Astrocyte (in vitro differentiated cells and primary cell): ENCODE results near the gene IL20RA. TPM values are rescaled to one million over a fixed set of nuclear protein-coding genes. Genes with fewer than 3 reads are reported as not detected.

Experiments used
- DNase-seq: peaks from one replicate; pipeline ENCODE4 v3.0.0-alpha.2; 2010; ENCODE audit warnings: low read depth
- FAIRE-seq: peaks from 2 replicates; lab custom pipeline; 2011; peaks lifted over from hg19 to GRCh38; lab: Jason Lieb, UNC
- H2AFZ ChIP-seq: 2 replicates; pipeline ENCODE4 v1.6.0; 2012; ENCODE audit warnings: low read depth, low read length, inconsistent platforms
- H3K27ac ChIP-seq: 2 replicates; pipeline ENCODE4 v1.5.1; 2011; ENCODE audit warnings: low read depth, low read length, inconsistent platforms
- H3K27me3 ChIP-seq: 2 replicates; pipeline ENCODE4 v1.6.0; 2011; ENCODE audit warnings: low read length, inconsistent platforms; ENCODE audit not compliant: insufficient read depth
- H3K36me3 ChIP-seq: 2 replicates; pipeline ENCODE4 v1.5.1; 2011; ENCODE audit warnings: low read length, inconsistent platforms; ENCODE audit not compliant: insufficient read depth
- H3K4me1 ChIP-seq: 2 replicates; pipeline ENCODE4 v1.5.1; 2011; ENCODE audit warnings: low read length, inconsistent platforms; ENCODE audit not compliant: insufficient read depth
- H3K4me2 ChIP-seq: 2 replicates; pipeline ENCODE4 v1.6.0; 2012; ENCODE audit warnings: low read length, inconsistent platforms
- H3K4me3 ChIP-seq: 2 replicates; pipeline ENCODE4 v1.5.1; 2011; ENCODE audit warnings: low read depth, mild to moderate bottlenecking, low read length, inconsistent platforms; ENCODE audit not compliant: insufficient read depth
- H3K79me2 ChIP-seq: 2 replicates; pipeline ENCODE4 v1.6.0; 2012; ENCODE audit warnings: mild to moderate bottlenecking, low read length, inconsistent platforms; ENCODE audit not compliant: insufficient read depth
- H3K9ac ChIP-seq: 2 replicates; pipeline ENCODE4 v1.6.0; 2012; ENCODE audit warnings: mild to moderate bottlenecking, low read length, inconsistent platforms
- H3K9me3 ChIP-seq: 2 replicates; pipeline ENCODE4 v1.5.1; 2012; ENCODE audit warnings: low read depth, mild to moderate bottlenecking, low read length, inconsistent platforms; ENCODE audit not compliant: insufficient read depth
- H4K20me1 ChIP-seq: 2 replicates; pipeline ENCODE4 v1.6.0; 2012; ENCODE audit warnings: low read length, inconsistent platforms; ENCODE audit not compliant: insufficient read depth
- H3K27ac Mint-ChIP-seq: one replicate; pipeline ENCODE4 v1.8.0; 2021; ENCODE audit warnings: mild to moderate bottlenecking, mixed read lengths; ENCODE audit not compliant: unreplicated experiment
- H3K27me3 Mint-ChIP-seq: one replicate; pipeline ENCODE4 v1.8.0; 2021; ENCODE audit warnings: low read depth, mixed read lengths; ENCODE audit not compliant: unreplicated experiment
- H3K36me3 Mint-ChIP-seq: one replicate; pipeline ENCODE4 v1.8.0; 2021; ENCODE audit warnings: low read depth, mixed read lengths; ENCODE audit not compliant: unreplicated experiment
- H3K4me1 Mint-ChIP-seq: one replicate; pipeline ENCODE4 v1.8.0; 2021; ENCODE audit warnings: low read depth, mixed read lengths; ENCODE audit not compliant: unreplicated experiment
- H3K4me3 Mint-ChIP-seq: one replicate; pipeline ENCODE4 v1.8.0; 2021; ENCODE audit warnings: mild to moderate bottlenecking, moderate library complexity, mixed read lengths; ENCODE audit not compliant: unreplicated experiment
- H3K9me3 Mint-ChIP-seq: one replicate; pipeline ENCODE4 v1.8.0; 2021; ENCODE audit warnings: mild to moderate bottlenecking, mixed read lengths; ENCODE audit not compliant: unreplicated experiment
- EZH2 ChIP-seq: IDR thresholded peaks from 2 replicates; pipeline ENCODE4 v1.6.1; 2012; ENCODE audit warnings: mild to moderate bottlenecking, low read length, inconsistent platforms; ENCODE audit not compliant: insufficient read depth
- total RNA-seq: library from RNA; stranded (reverse); gene quantifications from 2 replicates; pipeline ENCODE4 v1.2.1, GENCODE V29; 2021
- TF ChIP-seq, protein P1 (sequence below): IDR thresholded peaks from 2 replicates; pipeline ENCODE4 v1.5.1; 2011; ENCODE audit warnings: low read depth, mild to moderate bottlenecking, inconsistent platforms, low read length, moderate library complexity; ENCODE audit not compliant: insufficient read depth

IL20RA gene
- total RNA-seq, 1 donor from 2014 or later = 0.07 TPM

DNA sequence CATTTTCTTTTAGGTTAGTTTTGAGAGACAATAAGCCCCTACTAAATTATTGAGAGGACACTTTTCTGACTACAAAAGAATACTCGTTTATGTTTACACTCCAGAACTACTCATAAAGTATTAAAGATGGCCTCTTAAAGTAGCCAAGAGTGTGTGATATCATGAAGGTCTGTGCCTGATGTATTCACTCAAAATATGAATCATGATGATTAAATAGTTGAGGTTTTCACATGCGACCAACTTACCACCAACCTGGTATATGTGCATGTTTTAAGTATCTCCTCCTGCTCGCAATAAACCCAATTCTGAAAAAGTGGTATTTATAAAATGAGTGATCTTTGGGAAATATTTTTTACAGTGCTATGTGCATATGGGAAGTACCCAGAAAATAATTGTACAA is 43.9 kb downstream of the IL20RA start:
- H3K9me3 Mint-ChIP-seq = no peaks in the 10 kb centered on the region

DNA sequence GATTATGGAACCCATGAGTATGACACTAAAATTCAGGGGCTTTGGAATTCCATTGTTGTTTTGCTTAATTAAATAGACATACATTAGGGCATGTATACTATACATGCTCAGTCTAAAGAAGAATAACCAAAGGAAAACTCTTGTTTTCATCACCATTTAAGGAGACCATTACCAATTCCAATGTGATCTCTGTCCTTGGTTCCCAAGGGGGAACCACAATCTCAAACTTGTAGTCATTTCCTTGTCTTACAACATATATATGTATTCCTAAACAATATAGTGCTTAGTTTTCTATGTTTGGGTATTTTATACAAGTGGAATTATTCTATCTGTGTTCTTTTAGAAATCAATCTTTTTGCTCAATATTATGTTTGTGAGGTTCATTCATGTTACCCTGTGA is 49.2 kb downstream of the IL20RA start:
- Histone ChIP-seq H3K27me3 (no peaks in the 10 kb centered on the region), H3K4me1 (no peaks in the 10 kb centered on the region), H3K9me3 (no peaks in the 10 kb centered on the region), H3K36me3 (no peaks in the 10 kb centered on the region), H3K79me2 (no peaks in the 10 kb centered on the region), H3K9ac (no peak overlapping the region), H3K4me2 (no peak overlapping the region), H3K27ac (no peak overlapping the region), H4K20me1 (no peaks in the 10 kb centered on the region), H2AFZ (no peak overlapping the region), H3K4me3 (no peak overlapping the region)
- DNase-seq (no peak), FAIRE-seq (no peak)
- Mint-ChIP-seq H3K4me3 (no peak overlapping the region), H3K4me1 (peaks cover 9% of the 10 kb centered on the region), H3K27ac (no peak overlapping the region), H3K9me3 (no peaks in the 10 kb centered on the region), H3K27me3 (peaks cover 7% of the 10 kb centered on the region), H3K36me3 (no peaks in the 10 kb centered on the region)
- TF ChIP-seq, protein P1, sequence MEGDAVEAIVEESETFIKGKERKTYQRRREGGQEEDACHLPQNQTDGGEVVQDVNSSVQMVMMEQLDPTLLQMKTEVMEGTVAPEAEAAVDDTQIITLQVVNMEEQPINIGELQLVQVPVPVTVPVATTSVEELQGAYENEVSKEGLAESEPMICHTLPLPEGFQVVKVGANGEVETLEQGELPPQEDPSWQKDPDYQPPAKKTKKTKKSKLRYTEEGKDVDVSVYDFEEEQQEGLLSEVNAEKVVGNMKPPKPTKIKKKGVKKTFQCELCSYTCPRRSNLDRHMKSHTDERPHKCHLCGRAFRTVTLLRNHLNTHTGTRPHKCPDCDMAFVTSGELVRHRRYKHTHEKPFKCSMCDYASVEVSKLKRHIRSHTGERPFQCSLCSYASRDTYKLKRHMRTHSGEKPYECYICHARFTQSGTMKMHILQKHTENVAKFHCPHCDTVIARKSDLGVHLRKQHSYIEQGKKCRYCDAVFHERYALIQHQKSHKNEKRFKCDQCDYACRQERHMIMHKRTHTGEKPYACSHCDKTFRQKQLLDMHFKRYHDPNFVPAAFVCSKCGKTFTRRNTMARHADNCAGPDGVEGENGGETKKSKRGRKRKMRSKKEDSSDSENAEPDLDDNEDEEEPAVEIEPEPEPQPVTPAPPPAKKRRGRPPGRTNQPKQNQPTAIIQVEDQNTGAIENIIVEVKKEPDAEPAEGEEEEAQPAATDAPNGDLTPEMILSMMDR = no peak
- no peak for TF ChIP-seq EZH2

More for the DNA sequence above, 43.9 kb downstream of the IL20RA start:
- Mint-ChIP-seq H3K4me1 (peaks cover 17% of the 10 kb centered on the region), H3K27me3 (peaks cover 6% of the 10 kb centered on the region), H3K27ac (no peak overlapping the region), H3K4me3 (no peak overlapping the region), H3K36me3 (no peaks in the 10 kb centered on the region)
- Histone ChIP-seq H4K20me1 (no peaks in the 10 kb centered on the region), H3K4me1 (peaks cover 8% of the 10 kb centered on the region), H3K4me3 (no peak overlapping the region), H3K36me3 (no peaks in the 10 kb centered on the region), H3K27me3 (no peaks in the 10 kb centered on the region), H3K9ac (no peak overlapping the region), H3K4me2 (peak overlapping the region; percentile 71), H3K27ac (no peak overlapping the region), H3K79me2 (no peaks in the 10 kb centered on the region), H2AFZ (no peak overlapping the region), H3K9me3 (no peaks in the 10 kb centered on the region)
- no peak for FAIRE-seq
- TF ChIP-seq, protein P1 = no peak
- no peak for TF ChIP-seq EZH2
- DNase-seq = peak; percentile 30

DNA sequence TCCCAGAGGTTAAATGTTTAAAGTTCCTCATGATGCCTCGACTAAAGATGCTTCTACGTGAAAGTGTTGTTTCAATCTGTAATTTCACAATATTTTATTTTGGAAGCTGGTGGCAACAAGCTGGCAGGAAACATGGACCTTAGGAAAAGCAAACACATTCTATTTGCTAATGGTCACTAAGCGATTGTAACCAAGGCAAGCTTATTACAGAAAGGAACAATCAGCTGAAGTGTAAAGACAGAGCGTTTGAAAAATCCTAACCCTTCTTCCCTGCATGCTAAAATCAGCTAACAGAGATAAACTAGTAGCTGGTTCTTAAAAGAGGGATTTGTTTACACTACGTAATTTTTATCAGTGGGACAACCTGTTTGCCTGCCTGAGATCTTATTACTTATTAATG is 50.0 kb downstream of the IL20RA start:
- H3K4me1 Mint-ChIP-seq = peaks cover 10% of the 10 kb centered on the region
- peaks cover 3% of the 10 kb centered on the region for H3K4me1 ChIP-seq
- H4K20me1 ChIP-seq = no peaks in the 10 kb centered on the region
- no peaks in the 10 kb centered on the region for H3K36me3 ChIP-seq
- no peaks in the 10 kb centered on the region for H3K79me2 ChIP-seq
- DNase-seq = no peak
- no peaks in the 10 kb centered on the region for H3K27me3 ChIP-seq
- no peak for FAIRE-seq
- no peak overlapping the region for H3K27ac ChIP-seq
- H3K27ac Mint-ChIP-seq = no peak overlapping the region
- TF ChIP-seq EZH2 = no peak
- TF ChIP-seq, protein P1 = no peak
- no peaks in the 10 kb centered on the region for H3K9me3 Mint-ChIP-seq
- H3K4me3 Mint-ChIP-seq = no peak overlapping the region
- peaks cover 7% of the 10 kb centered on the region for H3K27me3 Mint-ChIP-seq
- no peaks in the 10 kb centered on the region for H3K36me3 Mint-ChIP-seq
- no peak overlapping the region for H3K4me3 ChIP-seq
- no peak overlapping the region for H3K9ac ChIP-seq
- H3K4me2 ChIP-seq = no peak overlapping the region
- no peaks in the 10 kb centered on the region for H3K9me3 ChIP-seq
- H2AFZ ChIP-seq = no peak overlapping the region
